Measurements from ENCODE around the gene SESN2. TPM values are rescaled to one million over a fixed set of nuclear protein-coding genes. Genes with fewer than 3 reads are reported as not detected.

SESN2 gene
- total RNA-seq, 4 donors from 2014 or later: 7.5 to 16.4 (median 11.9) TPM

GRCh38 chr1:28306301-28306949 is 47.1 kb downstream of the SESN2 start:
- peaks cover 0 to 22% (median 0%) of the 10 kb centered on the region in 4 donors for H3K27me3 ChIP-seq
- no peaks in the 10 kb centered on the region for H3K36me3 ChIP-seq
- H3K9me3 ChIP-seq: no peaks in the 10 kb centered on the region
- intact Hi-C loops (cut with DNase I): no loop called here
- no peaks in the 10 kb centered on the region for H3K4me1 ChIP-seq
- no peak for TF ChIP-seq POLR2AphosphoS5 (IDR thresholded peaks at IDR 0.05)
- TF ChIP-seq EP300 (IDR thresholded peaks at IDR 0.05): no peak
- TF ChIP-seq CTCF (IDR thresholded peaks at IDR 0.05): no peak
- no peak for TF ChIP-seq POLR2A (IDR thresholded peaks at IDR 0.05; ENCODE audit: low read depth)
- H3K27ac ChIP-seq (replicated peaks in 1 of 4): no peak overlapping the region
- H3K4me3 ChIP-seq: no peak overlapping the region
- 59% methylated on average over 2 of the region's 2 CpGs for WGBS
- DNase-seq (ENCODE audit: extremely low spot score): no peak

GRCh38 chr1:28308750-28309149 is 49.4 kb downstream of the SESN2 start:
- no peak for DNase-seq (ENCODE audit: extremely low spot score)
- Histone ChIP-seq H3K4me1 (no peaks in the 10 kb centered on the region), H3K9me3 (no peaks in the 10 kb centered on the region), H3K4me3 (no peak overlapping the region), H3K36me3 (no peaks in the 10 kb centered on the region), H3K27ac (replicated peaks in 1 of 4) (no peak overlapping the region), H3K27me3 (peaks cover 0 to 21% (median 0%) of the 10 kb centered on the region in 4 donors)
- TF ChIP-seq POLR2AphosphoS5 (IDR thresholded peaks at IDR 0.05) (no peak), EP300 (IDR thresholded peaks at IDR 0.05) (no peak)
- intact Hi-C loops (cut with DNase I): no loop called here
- WGBS: 95% methylated on average over 3 of the region's 3 CpGs

- intact Hi-C loops (cut with DNase I): no loop called here
- DNase-seq (ENCODE audit: extremely low spot score): no peak
- Histone ChIP-seq H3K9me3 (no peaks in the 10 kb centered on the region), H3K4me3 (no peak overlapping the region), H3K27ac (replicated peaks in 1 of 4) (no peak overlapping the region), H3K4me1 (no peaks in the 10 kb centered on the region), H3K36me3 (no peaks in the 10 kb centered on the region), H3K27me3 (peaks cover 0 to 21% (median 0%) of the 10 kb centered on the region in 4 donors)
- no peak for TF ChIP-seq CTCF (IDR thresholded peaks at IDR 0.05)
- no peak for TF ChIP-seq EP300 (IDR thresholded peaks at IDR 0.05)
- no peak for TF ChIP-seq POLR2AphosphoS5 (IDR thresholded peaks at IDR 0.05)
- TF ChIP-seq POLR2A (IDR thresholded peaks at IDR 0.05; ENCODE audit: low read depth): no peak
- 83% methylated on average over 2 of the region's 2 CpGs for WGBS
Observed at GRCh38 chr1:28309702-28310101, 50.4 kb downstream of the SESN2 start.

- no peak for DNase-seq (ENCODE audit: extremely low spot score)
- no peaks in the 10 kb centered on the region for H3K4me1 ChIP-seq
- no peaks in the 10 kb centered on the region for H3K36me3 ChIP-seq
- TF ChIP-seq POLR2AphosphoS5 (IDR thresholded peaks at IDR 0.05): no peak
- TF ChIP-seq CTCF (IDR thresholded peaks at IDR 0.05): no peak
- no peak for TF ChIP-seq POLR2A (IDR thresholded peaks at IDR 0.05; ENCODE audit: low read depth)
- no peak for TF ChIP-seq EP300 (IDR thresholded peaks at IDR 0.05)
- no peak overlapping the region for H3K4me3 ChIP-seq
- H3K27ac ChIP-seq (replicated peaks in 1 of 4): no peak overlapping the region
- peaks cover 0 to 31% (median 2%) of the 10 kb centered on the region in 4 donors for H3K27me3 ChIP-seq
- no peaks in the 10 kb centered on the region for H3K9me3 ChIP-seq
- intact Hi-C loops (cut with DNase I): no loop called here
- 62% methylated on average over 5 of the region's 6 CpGs for WGBS
Observed at GRCh38 chr1:28313702-28314546, 54.6 kb downstream of the SESN2 start.

GRCh38 chr1:28314547-28314941 is 55.2 kb downstream of the SESN2 start:
- intact Hi-C loops (cut with DNase I): no loop called here
- 68% methylated on average over 8 of the region's 8 CpGs for WGBS

More at GRCh38 chr1:28314547-28314941, 55.2 kb downstream of the SESN2 start:
- no peak overlapping the region for H3K4me3 ChIP-seq
- DNase-seq (ENCODE audit: extremely low spot score): no peak
- H3K36me3 ChIP-seq: no peaks in the 10 kb centered on the region
- H3K9me3 ChIP-seq: no peaks in the 10 kb centered on the region
- no peaks in the 10 kb centered on the region for H3K4me1 ChIP-seq
- no peak overlapping the region for H3K27ac ChIP-seq (replicated peaks in 1 of 4)
- peaks cover 0 to 30% (median 2%) of the 10 kb centered on the region in 4 donors for H3K27me3 ChIP-seq
- TF ChIP-seq EP300 (IDR thresholded peaks at IDR 0.05) (no peak), POLR2AphosphoS5 (IDR thresholded peaks at IDR 0.05) (no peak), POLR2A (IDR thresholded peaks at IDR 0.05; ENCODE audit: low read depth) (no peak), CTCF (IDR thresholded peaks at IDR 0.05) (no peak)

Measured in esophagus muscularis mucosa (tissue), 4 donors.